OCI-LY7 (cell line): ENCODE measurements around the gene BSCL2. TPM values are rescaled to one million over a fixed set of nuclear protein-coding genes. Genes with fewer than 3 reads are reported as not detected.
"Not testable (repeated sequence)": the region's sequence is repeated elsewhere in the genome, so short reads cannot be mapped to it uniquely, and the experiment has no call there.

ENCODE experiments used
- BruUV-seq: library from RNA; stranded (reverse); fragments of 400-500 nt; replicated peaks from 2 replicates; lab custom pipeline; 2021; lab: Mats Ljungman, UMichigan
- CTCF ChIA-PET: fragments of 300-600 bp; sonication (Branson Sonifier 250); formaldehyde crosslinking; loops from one replicate; lab custom pipeline; 2022; ENCODE audit warnings: antibody characterized with exemption; ENCODE audit not compliant: unreplicated experiment; lab: Charles Lee
- POLR2A ChIA-PET: fragments of 300-600 bp; sonication (Branson Sonifier 250); formaldehyde crosslinking; loops from one replicate; lab custom pipeline; 2022; ENCODE audit warnings: antibody characterized with exemption; lab: Charles Lee
- DNase-seq: peaks from one replicate; pipeline ENCODE4 v3.0.0-alpha.2; 2015; ENCODE audit warnings: low spot score
- H2AFZ ChIP-seq: fragments of 200-600 bp; sonication (generic), shearing (Covaris generic); 2 replicates; pipeline ENCODE4 v1.6.1; 2014; ENCODE audit warnings: mild to moderate bottlenecking, antibody characterized with exemption, low read length, moderate library complexity
- H3K27ac ChIP-seq: fragments of 200-600 bp; sonication (generic); 2 replicates; pipeline ENCODE4 v1.5.1; 2014; ENCODE audit warnings: mixed run types, low read depth, mild to moderate bottlenecking, moderate library complexity, low read length, inconsistent platforms; ENCODE audit not compliant: poor library complexity, severe bottlenecking
- H3K36me3 ChIP-seq: fragments of 200-600 bp; sonication (generic); 2 replicates; pipeline ENCODE4 v1.6.1; 2014; ENCODE audit warnings: mild to moderate bottlenecking, antibody characterized with exemption, low read length, moderate library complexity, mixed read lengths; ENCODE audit not compliant: insufficient read depth
- H3K4me1 ChIP-seq: fragments of 200-600 bp; sonication (generic); 2 replicates; pipeline ENCODE4 v1.5.1; 2014; ENCODE audit warnings: mild to moderate bottlenecking, low read length; ENCODE audit not compliant: insufficient read depth, poor library complexity, severe bottlenecking
- H3K4me2 ChIP-seq: fragments of 200-600 bp; sonication (generic); 2 replicates; pipeline ENCODE4 v1.6.1; 2014; ENCODE audit warnings: mild to moderate bottlenecking, low read length
- H3K4me3 ChIP-seq: fragments of 200-600 bp; sonication (generic); 2 replicates; pipeline ENCODE4 v1.5.1; 2014; ENCODE audit warnings: mild to moderate bottlenecking, low read depth, low read length; ENCODE audit not compliant: poor library complexity, severe bottlenecking
- H3K79me2 ChIP-seq: fragments of 200-600 bp; sonication (generic); 2 replicates; pipeline ENCODE4 v1.6.1; 2016; ENCODE audit warnings: low read depth, mild to moderate bottlenecking, low read length, moderate library complexity, mixed read lengths; ENCODE audit not compliant: insufficient read depth
- H3K9me2 ChIP-seq: fragments of 200-600 bp; sonication (generic); 2 replicates; pipeline ENCODE4 v1.6.1; 2016; ENCODE audit warnings: mild to moderate bottlenecking, low read length, mixed read lengths; ENCODE audit not compliant: insufficient read depth
- H3K9me3 ChIP-seq: fragments of 200-600 bp; sonication (generic); 2 replicates; pipeline ENCODE4 v1.6.1; 2014; ENCODE audit warnings: mild to moderate bottlenecking, mixed run types, low read length, mixed read lengths
- H4K20me1 ChIP-seq: fragments of 200-600 bp; sonication (generic); 2 replicates; pipeline ENCODE4 v1.6.1; 2014; ENCODE audit warnings: mild to moderate bottlenecking, antibody characterized with exemption, low read length, moderate library complexity, mixed read lengths; ENCODE audit not compliant: insufficient read depth
- CTCF ChIP-seq: fragments of 200-600 bp; sonication (generic); conservative IDR thresholded peaks from 2 replicates; pipeline ENCODE4 v1.5.1; 2014; ENCODE audit warnings: mild to moderate bottlenecking, antibody characterized with exemption, low read length, moderate library complexity, mixed read lengths
- EZH2phosphoT487 ChIP-seq: fragments of 200-600 bp; sonication (generic); IDR thresholded peaks from 2 replicates; pipeline ENCODE4 v1.6.1; 2018; ENCODE audit warnings: low read depth, borderline replicate concordance, mild to moderate bottlenecking, mixed run types, antibody characterized with exemption, low read length, moderate library complexity, mixed read lengths
- intact Hi-C: fragments of 100-400 bp; cut with micrococcal nuclease; formaldehyde crosslinking; loops from one replicate; pipeline ENCODE4 v1.10.0; 2022; ENCODE audit not compliant: unreplicated experiment
- total RNA-seq, 2 experiments: library from RNA; depleted of rRNA in 1 of 2; stranded (reverse); fragments of >200 nt in 1 of 2; shearing (Covaris generic) in 1 of 2; gene quantifications; 2 replicates each; pipeline ENCODE4 v1.2.3, GENCODE V29; 2014 to 2022

BSCL2 gene
- total RNA-seq, 2 experiments from 2014 or later: 20.7 to 46.2 TPM

- ChIA-PET POLR2A (interaction anchor here (0.7 to 1.6 kb wide), 4 partner anchors 9 to 120 kb away, joined by 3 to 5 read pairs (median 4); no protein-coding TSS in a partner anchor), CTCF (interaction anchor here (1.2 kb wide), 1 partner anchor 16 kb away, joined by 3 read pairs; the partner anchor contains the start of gene LRRN4CL)
- Histone ChIP-seq H3K4me3 (peak overlapping the region; percentile 73), H3K79me2 (no peaks in the 10 kb centered on the region), H4K20me1 (no peaks in the 10 kb centered on the region), H3K27ac (peak overlapping the region; percentile 19), H3K9me3 (no peaks in the 10 kb centered on the region), H3K4me2 (peak overlapping the region; percentile 94), H3K4me1 (peaks cover 44% of the 10 kb centered on the region), H3K36me3 (peaks cover 93% of the 10 kb centered on the region), H2AFZ (no peak overlapping the region; the same call in 1 of the 2 replicates), H3K9me2 (no peaks in the 10 kb centered on the region)
- no peak for DNase-seq
- intact Hi-C loops: no loop called here
- no peak for TF ChIP-seq EZH2phosphoT487
- no peak for TF ChIP-seq CTCF
- no TSS peak for BruUV-seq
Measured at GRCh38 chr11:62705413-62705812, 1.8 kb downstream of the BSCL2 start.

- DNase-seq, H3K79me2 ChIP-seq, H3K4me2 ChIP-seq, intact Hi-C loops, H3K9me3 ChIP-seq, BruUV-seq, H4K20me1 ChIP-seq, H3K9me2 ChIP-seq, H2AFZ ChIP-seq, CTCF ChIA-PET, H3K27ac ChIP-seq, H3K4me3 ChIP-seq: not testable (repeated sequence)
- POLR2A ChIA-PET: interaction anchor here (0.6 kb wide), 1 partner anchor 56 kb away, joined by 10 read pairs; no protein-coding TSS in a partner anchor
- Histone ChIP-seq H3K4me1 (peaks cover 33% of the 10 kb centered on the region), H3K36me3 (peaks cover 90% of the 10 kb centered on the region)
Measured at GRCh38 chr11:62703921-62704320, 3.3 kb downstream of the BSCL2 start.

GRCh38 chr11:62702246-62702645 is 5.0 kb downstream of the BSCL2 start:
- TF ChIP-seq CTCF (no peak), EZH2phosphoT487 (no peak)
- no peaks in the 10 kb centered on the region for H3K9me3 ChIP-seq
- intact Hi-C loops: no loop called here
- CTCF ChIA-PET: no interaction called here
- no peak overlapping the region for H3K4me3 ChIP-seq
- H4K20me1 ChIP-seq: no peaks in the 10 kb centered on the region
- H3K36me3 ChIP-seq: peaks cover 79% of the 10 kb centered on the region
- POLR2A ChIA-PET: no interaction called here
- DNase-seq: no peak
- no peak overlapping the region for H2AFZ ChIP-seq
- H3K4me1 ChIP-seq: peaks cover 16% of the 10 kb centered on the region
- no peaks in the 10 kb centered on the region for H3K79me2 ChIP-seq
- BruUV-seq: no TSS peak
- H3K27ac ChIP-seq: no peak overlapping the region
- H3K4me2 ChIP-seq: no peak overlapping the region
- H3K9me2 ChIP-seq: no peaks in the 10 kb centered on the region
